A673 (cell line): ENCODE data around the gene NEMF. TPM values are rescaled to one million over a fixed set of nuclear protein-coding genes. Genes with fewer than 3 reads are reported as not detected.

Source experiments
- total RNA-seq: library from RNA; stranded (reverse); gene quantifications from 2 replicates; pipeline ENCODE4 v1.2.3, GENCODE V29; 2021

NEMF gene
- total RNA-seq, 1 experiment from 2014 or later: 77.5 TPM

Other genes starting within 250 kb of the NEMF start
- 188 and 202 TPM in 2 replicates for gene RPL36AL, start 232.2 kb downstream of the NEMF start, total RNA-seq
- gene MGAT2, start 232.0 kb downstream of the NEMF start, total RNA-seq: 35.9 and 37.3 TPM in 2 replicates
- 12.4 and 13.7 TPM in 2 replicates for gene DNAAF2, start 217.5 kb downstream of the NEMF start, total RNA-seq
- gene POLE2, start 164.6 kb downstream of the NEMF start, total RNA-seq: 39.5 and 42.1 TPM in 2 replicates
- gene KLHDC1, start 159.7 kb downstream of the NEMF start, total RNA-seq: 1.3 TPM in 2 replicates
- 34.0 and 39.6 TPM in 2 replicates for gene KLHDC2, start 84.6 kb downstream of the NEMF start, total RNA-seq
- 59.2 and 67.6 TPM in 2 replicates for gene ARF6, start 40.3 kb upstream of the NEMF start, total RNA-seq